B cell (primary cell): Measurements from ENCODE around the gene BPIFA1. TPM values are rescaled to one million over a fixed set of nuclear protein-coding genes. Genes with fewer than 3 reads are reported as not detected.

Experiments
- ATAC-seq: fragments of 200-7000 bp; cut with Tn5 transposase; one replicate; pipeline ENCODE4 v1.10.0; 2021; ENCODE audit warnings: low read depth, mild to moderate bottlenecking, moderate number of reproducible peaks, moderate library complexity
- CTCF ChIA-PET: fragments of 350-600 bp; sonication (Branson Sonifier 250); formaldehyde crosslinking; loops from one replicate; lab custom pipeline; 2021; ENCODE audit warnings: antibody characterized with exemption, inconsistent platforms; lab: Charles Lee
- POLR2A ChIA-PET: fragments of 350-600 bp; sonication (Branson Sonifier 250); formaldehyde crosslinking; loops from one replicate; lab custom pipeline; 2021; ENCODE audit warnings: antibody characterized with exemption; lab: Charles Lee
- DNase-seq: peaks from one replicate; pipeline ENCODE4 v3.0.0; 2013
- H2AFZ ChIP-seq: 2 replicates; pipeline ENCODE4 v1.6.1; 2012; ENCODE audit warnings: mild to moderate bottlenecking, low read depth, low read length; ENCODE audit not compliant: insufficient read depth, poor library complexity, severe bottlenecking
- H3K27ac ChIP-seq, 2 donors: 1 replicate in 1 of 2; 2 replicates in 1 of 2; pipeline ENCODE4 v1.5.1; 2012 to 2013; ENCODE audit warnings: low read length in 2 of 2, mild to moderate bottlenecking in 2 of 2, moderate library complexity in 1 of 2
- H3K27me3 ChIP-seq, 4 experiments: fragments of 200-600 bp in 1 of 4; sonication (generic) in 1 of 4; replicated peaks in 1 of 4; 1 replicate in 2 of 4; 2 replicates in 2 of 4; pipeline versions ENCODE4 v1.6.1 to v1.7.0; 2013 to 2016; ENCODE audit warnings: low read length in 3 of 4, mild to moderate bottlenecking in 2 of 4, mixed read lengths in 1 of 4, moderate library complexity in 1 of 4; ENCODE audit not compliant: insufficient read depth in 4 of 4, control insufficient read depth in 3 of 4; ENCODE audit errors: control extremely low read depth in 1 of 4
- H3K36me3 ChIP-seq, 2 experiments: replicated peaks in 1 of 2; 1 replicate in 1 of 2; 2 replicates in 1 of 2; pipeline versions ENCODE4 v1.6.1 to v1.7.1; 2013; ENCODE audit warnings: low read length in 1 of 2; ENCODE audit not compliant: insufficient read depth in 2 of 2, control insufficient read depth in 1 of 2; ENCODE audit errors: control extremely low read depth in 1 of 2, extremely low read depth in 1 of 2
- H3K4me1 ChIP-seq, 2 donors: fragments of 200-600 bp in 1 of 2; sonication (generic) in 1 of 2; 1 replicate in 1 of 2; 2 replicates in 1 of 2; pipeline versions ENCODE4 v1.5.1 to v1.6.1; 2013 to 2017; ENCODE audit warnings: low read length in 2 of 2; ENCODE audit not compliant: control insufficient read depth in 2 of 2, insufficient read depth in 2 of 2
- H3K4me2 ChIP-seq: replicated peaks from 2 replicates; pipeline ENCODE3; 2012; ENCODE audit warnings: mild to moderate bottlenecking, low read depth, low read length; ENCODE audit not compliant: poor library complexity, severe bottlenecking
- H3K4me3 ChIP-seq, 5 experiments: fragments of 200-600 bp in 1 of 5; sonication (generic) in 1 of 5; 1 replicate in 3 of 5; 2 replicates in 2 of 5; pipeline versions ENCODE4 v1.5.1 to v1.7.0; 2011 to 2016; ENCODE audit warnings: low read length in 4 of 5, mild to moderate bottlenecking in 4 of 5, low read depth in 2 of 5, control low read depth in 1 of 5, moderate library complexity in 1 of 5; ENCODE audit not compliant: insufficient read depth in 1 of 5; ENCODE audit errors: control extremely low read depth in 1 of 5, extremely low read depth in 1 of 5
- H3K79me2 ChIP-seq: fragments of 200-600 bp; sonication (generic); one replicate; pipeline ENCODE4 v1.6.0; 2016; ENCODE audit warnings: low read length; ENCODE audit not compliant: control insufficient read depth, insufficient read depth
- H3K9ac ChIP-seq: fragments of 200-600 bp; sonication (generic); 2 replicates; pipeline ENCODE4 v1.6.1; 2017; ENCODE audit warnings: mild to moderate bottlenecking, low read length, moderate library complexity
- H3K9me3 ChIP-seq, 3 donors: one replicate each; pipeline versions ENCODE4 v1.6.1 to v1.7.1; 2013; ENCODE audit warnings: low read length in 2 of 3; ENCODE audit not compliant: control insufficient read depth in 2 of 3, insufficient read depth in 1 of 3; ENCODE audit errors: control extremely low read depth in 1 of 3
- H4K20me1 ChIP-seq: 2 replicates; pipeline ENCODE4 v1.6.0; 2012; ENCODE audit warnings: mild to moderate bottlenecking, low read length; ENCODE audit not compliant: insufficient read depth, control insufficient read depth, poor library complexity, severe bottlenecking
- H3K27ac Mint-ChIP-seq: one replicate; pipeline ENCODE4 v1.8.0; 2021; ENCODE audit warnings: mixed read lengths
- H3K27me3 Mint-ChIP-seq: one replicate; pipeline ENCODE4 v1.8.0; 2021; ENCODE audit warnings: mixed read lengths
- H3K4me1 Mint-ChIP-seq: one replicate; pipeline ENCODE4 v1.8.0; 2021; ENCODE audit warnings: mixed read lengths
- H3K4me3 Mint-ChIP-seq: one replicate; pipeline ENCODE4 v1.8.0; 2021; ENCODE audit warnings: mixed read lengths
- H3K9me3 Mint-ChIP-seq: one replicate; pipeline ENCODE4 v1.8.0; 2022; ENCODE audit warnings: mixed read lengths; ENCODE audit not compliant: insufficient read depth
- EZH2 ChIP-seq: IDR thresholded peaks from 2 replicates; pipeline ENCODE4 v1.6.1; 2012; ENCODE audit warnings: borderline replicate concordance, low read depth, mild to moderate bottlenecking, moderate library complexity, low read length; ENCODE audit not compliant: insufficient read depth, poor library complexity, severe bottlenecking
- WGBS: methylation state at CpG from one replicate; pipeline ENCODE4 v1.1.5; 2013; ENCODE audit warnings: missing lambda C conversion rate; ENCODE audit not compliant: insufficient coverage; 5-methylcytosine and 5-hydroxymethylcytosine counted together
- intact Hi-C: fragments of 100-400 bp; cut with micrococcal nuclease; formaldehyde crosslinking; loops from one replicate; pipeline ENCODE4 v1.10.0; 2022
- polyA plus RNA-seq: library from polyadenylated mRNA; depleted of rRNA; stranded (reverse); fragments of >200 nt; gene quantifications from 2 replicates; pipeline ENCODE4 v1.2.3, GENCODE V29; 2012
- total RNA-seq, 2 donors: library from RNA; stranded (reverse); fragments of 120-200 nt in 1 of 2; gene quantifications; 1 replicate in 1 of 2; 2 replicates in 1 of 2; pipeline versions ENCODE4 v1.2.3 to v1.2.4, GENCODE V29; 2013 to 2022
- TF ChIP-seq, protein P1 (sequence below): fragments of 200-600 bp; IDR thresholded peaks from one replicate; pipeline ENCODE4 v1.8.0; 2022; ENCODE audit warnings: antibody characterized with exemption, mild to moderate bottlenecking

Gene BPIFA1
- total and polyA plus RNA-seq, 2 donors (not counting 1 experiment from before 2014, with no cell fraction given) = not detected

- POLR2A ChIA-PET = no interaction called here
- CTCF ChIA-PET = no interaction called here
- WGBS = 91% methylated on average over 6 of the region's 9 CpGs
Measured at GRCh38 chr20:33188421-33188820, 47.4 kb upstream of the BPIFA1 start.

GRCh38 chr20:33191484-33191883 lies 44.3 kb upstream of the BPIFA1 start:
- H3K9me3 ChIP-seq = no peaks in the 10 kb centered on the region
- no peak overlapping the region for H2AFZ ChIP-seq
- no peaks in the 10 kb centered on the region for H3K4me1 ChIP-seq
- H3K36me3 ChIP-seq = no peaks in the 10 kb centered on the region
- WGBS = 36% methylated on average over 1 of the region's 3 CpGs
- H3K4me3 ChIP-seq = no peak overlapping the region
- no peaks in the 10 kb centered on the region for H3K9me3 Mint-ChIP-seq
- ChIA-PET CTCF (interaction anchor here (0.5 to 0.6 kb wide), 2 partner anchors 281 to 970 kb away, joined by 3 to 4 read pairs; no protein-coding TSS in a partner anchor), POLR2A (no interaction called here)
- DNase-seq (no peak), ATAC-seq (no peak)
- no peak overlapping the region for H3K9ac ChIP-seq
- no peak overlapping the region for H3K4me3 Mint-ChIP-seq
- intact Hi-C loops = no loop called here
- H3K27me3 ChIP-seq = peaks cover 0 to 3% (median 1%) of the 10 kb centered on the region in 4 experiments
- peaks cover 12% of the 10 kb centered on the region for H3K27me3 Mint-ChIP-seq
- no peak overlapping the region for H3K27ac Mint-ChIP-seq
- no peaks in the 10 kb centered on the region for H3K79me2 ChIP-seq
- TF ChIP-seq EZH2 = no peak
- TF ChIP-seq, protein P1, sequence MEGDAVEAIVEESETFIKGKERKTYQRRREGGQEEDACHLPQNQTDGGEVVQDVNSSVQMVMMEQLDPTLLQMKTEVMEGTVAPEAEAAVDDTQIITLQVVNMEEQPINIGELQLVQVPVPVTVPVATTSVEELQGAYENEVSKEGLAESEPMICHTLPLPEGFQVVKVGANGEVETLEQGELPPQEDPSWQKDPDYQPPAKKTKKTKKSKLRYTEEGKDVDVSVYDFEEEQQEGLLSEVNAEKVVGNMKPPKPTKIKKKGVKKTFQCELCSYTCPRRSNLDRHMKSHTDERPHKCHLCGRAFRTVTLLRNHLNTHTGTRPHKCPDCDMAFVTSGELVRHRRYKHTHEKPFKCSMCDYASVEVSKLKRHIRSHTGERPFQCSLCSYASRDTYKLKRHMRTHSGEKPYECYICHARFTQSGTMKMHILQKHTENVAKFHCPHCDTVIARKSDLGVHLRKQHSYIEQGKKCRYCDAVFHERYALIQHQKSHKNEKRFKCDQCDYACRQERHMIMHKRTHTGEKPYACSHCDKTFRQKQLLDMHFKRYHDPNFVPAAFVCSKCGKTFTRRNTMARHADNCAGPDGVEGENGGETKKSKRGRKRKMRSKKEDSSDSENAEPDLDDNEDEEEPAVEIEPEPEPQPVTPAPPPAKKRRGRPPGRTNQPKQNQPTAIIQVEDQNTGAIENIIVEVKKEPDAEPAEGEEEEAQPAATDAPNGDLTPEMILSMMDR = no peak
- no peak overlapping the region for H3K27ac ChIP-seq
- no peaks in the 10 kb centered on the region for H3K4me1 Mint-ChIP-seq
- no peak overlapping the region for H3K4me2 ChIP-seq
- H4K20me1 ChIP-seq = no peaks in the 10 kb centered on the region

More at GRCh38 chr20:33188421-33188820, 47.4 kb upstream of the BPIFA1 start:
- H3K4me3 Mint-ChIP-seq = no peak overlapping the region
- DNase-seq (no peak), ATAC-seq (no peak)
- no peaks in the 10 kb centered on the region for H4K20me1 ChIP-seq
- intact Hi-C loops = no loop called here
- H3K36me3 ChIP-seq = no peaks in the 10 kb centered on the region
- no peak overlapping the region for H3K9ac ChIP-seq
- H3K4me1 Mint-ChIP-seq = no peaks in the 10 kb centered on the region
- H3K27me3 ChIP-seq = peaks cover 0 to 3% (median 1%) of the 10 kb centered on the region in 4 experiments
- H3K27ac Mint-ChIP-seq = no peak overlapping the region
- H3K9me3 ChIP-seq = peaks cover 0 to 3% (median 2%) of the 10 kb centered on the region in 3 donors
- no peak overlapping the region for H2AFZ ChIP-seq
- H3K27ac ChIP-seq = no peak overlapping the region
- no peak overlapping the region for H3K4me2 ChIP-seq
- peaks cover under 1% of the 10 kb centered on the region for H3K9me3 Mint-ChIP-seq
- peaks cover 9% of the 10 kb centered on the region for H3K27me3 Mint-ChIP-seq
- H3K4me1 ChIP-seq = no peaks in the 10 kb centered on the region
- no peaks in the 10 kb centered on the region for H3K79me2 ChIP-seq
- H3K4me3 ChIP-seq = no peak overlapping the region
- TF ChIP-seq EZH2 = no peak
- TF ChIP-seq, protein P1 = no peak
